Left colon (tissue), 2 donors: ENCODE measurements around the gene PTHLH. TPM values are rescaled to one million over a fixed set of nuclear protein-coding genes. Genes with fewer than 3 reads are reported as not detected.

Experiments
- total RNA-seq, 2 donors: library from RNA; stranded (reverse); fragmentation: NEBNext Ultra II Directional; extraction: Animal tissue kit (Norgen Biotek cat#: 25700); gene quantifications; one replicate each; pipeline ENCODE4 v1.2.1, GENCODE V29; 2021
- donor health status: DM: no; HTN: no; CAD: no.
- donor health status: DM: yes; HTN: yes; CAD: no.

The PTHLH gene
- total RNA-seq, 2 donors from 2014 or later = not detected

Other genes starting within 250 kb of the PTHLH start
- gene KLHL42, start 192.5 kb downstream of the PTHLH start, total RNA-seq = 10 to 100 TPM; 18.1 to 23.8 TPM
- not detected for gene MANSC4, start 192.5 kb downstream of the PTHLH start, total RNA-seq
- gene CCDC91, start 217.7 kb upstream of the PTHLH start, total RNA-seq = 10 to 100 TPM; 20.7 to 24.8 TPM